NCI-H748 (cell line): ENCODE measurements around the gene EPHA6.
"Not testable (repeated sequence)": the region's sequence is repeated elsewhere in the genome, so short reads cannot be mapped to it uniquely, and the experiment has no call there.

ENCODE experiments used
- DNase-seq: peaks from one replicate; lab custom pipeline; 2025; ENCODE audit not compliant: unreplicated experiment; lab: John Stamatoyannopoulos, UW

EPHA6 gene

DNA sequence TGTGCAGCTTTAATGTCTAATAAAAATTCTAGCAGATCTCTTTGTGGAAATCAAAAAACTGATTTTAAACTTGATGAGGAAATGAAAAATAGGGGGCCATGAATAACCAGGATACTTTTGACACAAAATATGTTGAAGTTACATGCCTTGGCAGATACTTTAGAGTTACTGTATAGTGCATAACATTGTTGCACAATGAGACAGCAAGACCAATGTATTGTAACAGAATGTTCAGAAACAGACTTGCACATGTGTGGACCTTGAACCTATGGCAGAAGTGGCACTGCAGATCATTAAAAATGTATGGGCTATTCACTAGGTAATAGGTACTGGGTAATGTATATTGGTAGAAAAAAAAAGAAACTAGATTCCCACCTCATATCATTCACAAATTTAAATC, 607.2 kb downstream of the EPHA6 start:
- DNase-seq: no peak

DNA sequence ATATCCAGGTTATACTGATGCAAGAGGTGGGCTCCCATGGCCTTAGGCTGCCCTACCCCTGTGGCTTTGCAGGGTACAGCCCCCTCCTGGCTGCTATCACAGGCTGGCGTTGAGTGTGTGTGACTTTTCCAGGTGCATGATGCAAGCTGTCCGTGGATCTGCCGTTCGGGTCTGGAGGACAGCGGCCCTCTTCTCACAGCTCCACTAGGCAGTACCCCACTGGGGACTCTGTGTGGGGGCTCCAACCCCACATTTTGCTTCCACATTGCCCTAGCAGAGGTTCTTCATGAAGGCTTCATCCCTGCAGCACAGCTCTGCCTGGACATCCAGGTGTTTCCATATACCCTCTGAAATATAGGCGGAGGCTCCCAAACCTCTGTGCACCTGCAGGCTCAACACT, 610.6 kb downstream of the EPHA6 start:
- no peak for DNase-seq

DNA sequence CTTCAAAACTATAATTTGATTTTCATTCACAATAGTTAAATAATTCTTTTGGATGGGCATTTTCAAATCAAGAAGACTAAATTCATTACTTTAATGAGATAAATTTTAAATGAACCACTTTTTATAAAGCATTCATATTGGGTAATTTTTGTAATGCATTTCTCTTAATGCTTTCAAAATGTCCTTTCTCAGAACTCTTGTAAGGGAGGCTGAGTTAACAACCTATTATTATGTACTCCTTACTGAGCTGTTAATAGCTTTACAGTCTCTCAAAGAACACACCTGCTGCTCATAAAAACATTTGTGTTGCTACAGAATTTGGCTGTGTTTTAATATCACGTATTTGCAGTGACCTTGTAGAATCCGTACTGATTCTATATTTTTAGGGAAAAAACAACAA, 616.2 kb downstream of the EPHA6 start:
- DNase-seq: peak; percentile 88

DNA sequence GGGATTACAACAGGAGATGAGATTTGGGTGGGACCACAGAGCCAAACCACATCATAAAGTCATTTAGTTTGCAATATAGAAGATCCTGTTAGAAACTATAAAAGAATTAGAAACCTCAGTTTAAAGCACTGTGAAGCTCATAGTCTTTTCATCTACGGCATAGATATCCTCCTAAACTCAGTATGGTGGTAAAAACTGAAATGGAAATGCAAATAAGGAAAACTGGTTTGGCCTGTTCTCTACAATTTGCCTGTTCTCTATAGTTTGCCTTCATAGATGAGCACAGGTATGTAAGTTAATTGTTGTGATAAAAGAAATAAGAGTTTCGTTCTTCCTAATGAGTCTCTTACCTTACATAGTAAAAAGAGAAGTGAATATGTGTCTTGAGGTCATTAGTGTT, 618.5 kb downstream of the EPHA6 start:
- peak; percentile 82 for DNase-seq

DNA sequence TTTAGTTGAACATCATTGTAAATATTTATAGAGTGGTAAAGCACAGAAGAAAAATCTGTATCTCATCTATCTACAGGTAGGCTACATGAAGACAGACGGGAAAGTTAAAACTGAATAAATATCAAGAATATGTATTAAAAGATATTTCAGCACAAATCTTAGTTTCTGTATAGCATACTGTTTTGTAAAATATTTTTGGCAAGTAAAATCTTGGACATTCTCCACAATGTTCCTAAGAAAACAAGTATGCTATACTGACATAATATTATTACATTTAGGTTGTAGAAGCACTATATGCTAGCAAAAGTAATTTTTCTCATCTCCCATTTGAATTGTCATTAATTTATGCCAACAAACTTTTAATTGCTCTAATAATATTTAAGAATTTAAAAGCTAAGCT, 623.7 kb downstream of the EPHA6 start:
- DNase-seq: no peak

DNA sequence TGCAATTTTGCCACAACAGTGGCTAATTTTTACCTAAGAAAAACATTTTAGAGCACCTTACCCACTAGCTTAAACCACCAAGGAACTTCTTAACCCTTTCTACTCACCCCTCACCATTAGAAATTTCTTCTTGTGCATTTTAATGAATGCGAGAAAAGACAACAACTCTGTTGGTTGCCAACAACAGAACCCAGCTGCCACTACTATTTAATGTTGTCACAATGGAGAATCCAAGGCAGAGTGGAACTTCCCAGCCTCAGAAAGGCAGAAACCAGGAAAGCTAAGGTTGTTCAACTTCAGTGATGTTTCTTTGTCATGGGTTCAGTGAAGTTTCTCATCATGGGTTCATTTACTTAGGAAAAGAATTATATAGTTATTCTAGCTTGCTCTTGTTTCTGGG, 625.0 kb downstream of the EPHA6 start:
- peak; percentile 5 for DNase-seq

DNA sequence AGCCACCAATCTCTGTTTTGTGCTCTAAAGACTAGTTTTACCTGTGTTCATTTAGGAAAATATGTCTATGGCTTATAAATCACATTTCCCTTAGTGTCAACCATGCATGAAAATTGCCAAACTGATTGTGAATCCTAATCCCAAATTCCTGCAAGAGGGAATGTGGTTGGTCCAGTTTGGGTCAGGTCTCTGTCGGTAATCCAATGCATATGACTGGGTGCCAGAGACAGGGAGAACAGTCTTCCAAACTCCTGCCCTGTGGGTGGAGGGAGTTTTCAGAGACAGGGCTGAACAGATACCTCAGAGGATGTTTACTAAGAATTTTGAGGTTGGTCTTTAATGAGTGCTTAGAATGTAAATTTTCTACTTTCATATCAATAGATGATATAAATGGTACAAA, 649.6 kb downstream of the EPHA6 start:
- DNase-seq: no peak

DNA sequence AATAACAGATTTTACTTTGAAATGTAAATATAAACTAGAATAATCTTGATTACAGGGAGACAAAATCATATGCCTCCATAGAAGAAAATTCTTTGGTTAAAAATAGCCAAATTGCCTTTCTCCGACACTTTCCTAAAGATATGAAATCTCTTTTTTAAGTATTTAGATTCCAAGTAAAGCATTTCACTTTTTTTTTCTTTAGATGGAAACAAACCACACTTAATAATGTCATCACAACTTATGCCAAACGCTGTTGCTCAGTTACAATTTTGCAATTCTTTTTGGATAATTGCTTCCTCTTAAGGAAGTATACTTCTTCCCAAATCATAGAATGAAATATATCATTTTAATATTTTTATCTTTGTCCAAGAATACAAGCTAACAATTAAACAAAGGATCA, 656.1 kb downstream of the EPHA6 start:
- no peak for DNase-seq

DNA sequence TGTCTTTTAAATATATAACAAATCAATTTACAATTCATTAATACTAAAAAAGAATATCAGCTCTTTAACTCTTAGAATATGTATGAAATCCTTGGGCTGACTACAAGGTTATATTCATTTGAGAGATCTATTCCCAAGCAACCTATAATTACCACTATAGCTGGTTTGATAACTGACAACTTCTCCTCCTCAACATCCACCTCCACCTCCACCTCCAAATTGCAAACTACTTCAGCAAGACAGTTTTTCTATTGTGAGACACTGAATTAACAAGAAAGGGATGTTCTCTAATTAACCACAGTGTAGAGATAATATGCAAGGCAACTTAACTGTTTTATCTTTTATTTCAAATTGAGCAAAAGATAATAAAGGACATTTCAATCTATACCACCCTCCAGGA, 665.3 kb downstream of the EPHA6 start:
- DNase-seq: peak; percentile 5

DNA sequence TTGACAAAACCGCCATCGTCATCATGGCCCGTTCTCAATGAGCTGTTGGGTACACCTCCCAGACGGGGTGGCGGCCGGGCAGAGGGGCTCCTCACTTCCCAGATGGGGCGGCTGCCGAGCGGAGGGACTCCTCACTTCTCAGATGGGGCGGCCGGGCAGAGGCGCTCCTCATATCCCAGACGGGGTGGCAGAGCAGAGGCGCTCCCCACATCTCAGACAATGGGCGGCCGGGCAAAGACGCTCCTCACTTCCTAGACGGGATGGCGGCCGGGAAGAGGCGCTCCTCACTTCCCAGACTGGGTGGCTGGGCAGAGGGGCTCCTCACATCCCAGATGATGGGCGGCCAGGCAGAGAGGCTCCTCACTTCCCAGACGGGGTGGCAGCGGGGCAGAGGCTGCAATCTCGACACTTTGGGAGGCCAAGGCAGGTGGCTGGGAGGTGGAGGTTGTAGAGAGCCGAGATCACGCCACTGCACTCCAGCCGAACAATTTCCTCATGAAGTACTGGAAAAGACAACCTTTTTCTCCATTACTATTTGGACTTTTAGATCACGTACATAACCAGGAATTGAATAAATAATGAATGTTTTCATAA, 666.4 kb downstream of the EPHA6 start:
- DNase-seq: not testable (repeated sequence)

DNA sequence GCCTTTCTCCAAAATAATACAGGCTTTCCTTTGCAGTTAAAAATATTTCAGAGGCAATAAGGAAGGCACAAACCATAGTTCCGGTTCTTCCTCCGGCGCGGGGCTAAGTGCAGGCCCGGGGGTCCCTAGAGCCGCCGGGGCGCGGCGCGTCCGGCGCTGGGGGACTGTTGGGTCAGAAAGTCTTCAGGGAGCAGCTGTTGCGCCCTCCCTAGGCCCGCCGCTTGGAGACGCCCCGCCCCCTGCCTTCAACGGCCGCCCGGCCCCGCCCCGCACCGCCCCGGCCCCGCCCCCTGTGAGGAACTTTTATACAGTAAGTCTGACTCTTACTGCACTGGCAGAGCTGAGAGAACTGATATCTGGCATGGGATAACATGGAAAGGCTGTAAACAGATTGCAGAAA, 667.0 kb downstream of the EPHA6 start:
- no peak for DNase-seq

DNA sequence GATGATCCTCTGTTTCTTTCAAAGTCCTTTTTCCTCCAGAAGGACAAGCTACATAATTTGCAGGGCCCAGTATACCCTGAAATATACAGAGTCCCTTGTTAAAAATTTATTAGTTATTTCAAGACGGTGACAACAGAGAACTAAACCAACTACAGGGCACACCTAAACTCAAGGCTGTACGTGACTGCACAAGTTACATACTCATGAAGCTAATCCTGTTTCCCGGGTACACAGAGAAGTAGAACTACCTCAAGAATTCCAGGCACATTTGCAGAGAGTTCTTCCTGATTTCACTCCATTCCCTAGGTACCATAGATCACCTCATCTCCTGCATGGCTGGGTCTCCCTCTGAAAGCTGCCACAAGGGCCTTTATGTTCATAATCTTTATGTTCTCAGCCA, 670.8 kb downstream of the EPHA6 start:
- DNase-seq: no peak

DNA sequence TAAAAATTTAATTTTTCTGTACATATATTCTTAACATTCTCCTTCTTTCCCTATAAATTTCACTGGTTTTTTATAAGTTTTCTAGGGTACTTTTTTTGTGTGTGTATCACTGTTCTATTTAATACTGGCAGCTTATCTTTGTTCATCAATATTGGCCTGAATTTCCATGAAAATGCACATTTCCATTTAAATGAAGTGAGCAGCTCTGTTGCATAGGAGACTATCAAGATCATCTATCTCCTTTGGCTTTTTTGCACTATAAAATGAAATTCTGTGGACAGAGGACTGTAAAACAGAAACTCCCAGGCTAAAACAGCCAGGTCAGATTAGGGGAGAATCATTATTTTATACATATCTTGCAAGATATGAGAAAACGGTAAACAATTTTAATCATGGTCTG, 673.2 kb downstream of the EPHA6 start:
- DNase-seq: no peak

DNA sequence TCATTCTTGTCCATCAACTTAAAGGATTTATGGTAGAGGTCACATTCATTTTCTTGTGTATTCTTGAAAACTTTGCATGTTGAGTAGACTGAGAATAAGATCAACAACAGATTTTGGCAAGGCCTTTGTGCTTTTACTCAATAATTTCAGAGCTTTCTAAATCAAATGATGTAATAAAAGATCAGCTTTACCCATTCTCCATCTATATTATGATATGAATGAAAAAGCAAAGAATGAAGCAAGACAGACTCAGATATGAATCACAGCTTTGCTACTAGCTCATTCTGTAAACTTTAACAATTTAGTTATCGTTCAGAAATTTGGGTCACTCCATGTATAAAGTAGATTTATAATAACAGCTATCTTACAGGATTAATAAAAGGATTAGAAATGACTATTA, 674.3 kb downstream of the EPHA6 start:
- no peak for DNase-seq

DNA sequence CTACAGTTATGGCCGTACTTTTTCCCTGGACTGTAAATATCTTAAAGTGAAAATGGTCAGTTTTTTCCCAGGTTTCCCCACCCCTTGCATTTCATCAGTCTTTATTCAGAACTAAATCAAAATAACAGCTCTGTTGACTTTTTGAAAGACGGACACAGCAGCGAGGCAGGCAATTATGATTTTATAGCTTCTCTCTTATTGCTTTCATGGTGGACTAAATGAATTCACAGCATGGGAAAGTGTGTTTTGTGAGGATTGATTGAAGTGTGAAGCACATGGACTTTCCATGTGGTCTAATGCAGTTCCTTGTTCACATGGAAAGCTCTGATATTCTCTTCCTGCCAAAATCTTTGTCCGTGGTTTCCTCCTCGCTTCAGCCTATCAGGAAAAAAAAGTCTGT, 681.5 kb downstream of the EPHA6 start:
- DNase-seq: peak; percentile 39

DNA sequence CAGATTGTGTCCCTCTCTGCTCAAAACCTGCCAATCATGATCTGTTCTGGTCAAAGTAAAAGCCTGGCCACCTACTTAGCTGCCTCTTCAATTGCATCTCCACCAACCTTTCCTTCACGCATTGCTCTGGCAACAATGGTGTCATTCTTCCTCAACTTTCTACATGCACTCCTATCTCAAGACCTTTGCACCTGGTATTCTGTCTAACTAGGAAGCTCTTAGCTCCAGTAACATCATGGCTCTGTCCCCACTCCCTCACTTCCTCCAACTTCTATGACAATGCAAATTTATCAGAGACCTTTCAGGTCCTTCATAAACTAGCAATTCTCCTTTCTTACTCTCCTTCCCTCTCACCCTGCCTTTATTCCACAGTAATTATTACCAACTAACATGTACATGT, 682.7 kb downstream of the EPHA6 start:
- no peak for DNase-seq

DNA sequence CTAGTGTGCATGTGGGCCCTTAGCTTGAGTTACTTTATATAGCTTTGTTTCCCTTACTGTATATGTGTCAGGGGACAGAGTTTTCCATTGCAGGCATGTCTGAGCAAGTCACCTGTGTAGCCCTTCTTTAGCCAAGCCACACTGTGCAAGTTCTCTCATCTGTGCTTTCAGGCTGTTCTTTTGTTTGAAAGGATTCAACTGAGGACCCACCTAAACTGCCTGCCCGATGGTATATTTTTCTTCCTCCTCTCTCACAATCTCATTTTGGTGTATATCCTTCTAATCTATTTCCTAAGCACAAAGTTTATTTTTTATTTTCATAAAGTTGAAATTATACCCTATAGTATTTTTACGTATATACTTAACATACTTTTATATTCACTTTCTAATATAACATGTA, 690.1 kb downstream of the EPHA6 start:
- peak; percentile 6 for DNase-seq

DNA sequence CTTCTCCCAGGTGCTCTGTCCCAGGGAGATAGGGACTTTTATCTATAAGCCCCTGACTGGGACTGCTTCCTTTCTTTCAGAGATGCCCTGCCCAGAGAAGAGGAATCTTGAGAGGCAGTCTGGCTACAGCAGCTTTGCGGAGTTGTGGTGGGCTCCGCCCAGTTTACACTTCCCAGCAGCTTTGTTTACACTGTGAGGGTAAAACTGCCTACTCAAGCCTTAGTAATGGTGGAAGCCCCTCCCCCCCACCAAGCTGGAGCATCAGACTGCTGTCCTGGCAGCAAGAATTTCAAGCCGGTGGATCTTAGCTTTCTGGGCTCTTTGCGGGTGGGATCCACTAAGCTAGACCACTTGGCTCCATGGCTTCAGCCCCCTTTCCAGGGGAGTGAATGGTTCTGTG, 696.4 kb downstream of the EPHA6 start:
- peak; percentile 77 for DNase-seq

DNA sequence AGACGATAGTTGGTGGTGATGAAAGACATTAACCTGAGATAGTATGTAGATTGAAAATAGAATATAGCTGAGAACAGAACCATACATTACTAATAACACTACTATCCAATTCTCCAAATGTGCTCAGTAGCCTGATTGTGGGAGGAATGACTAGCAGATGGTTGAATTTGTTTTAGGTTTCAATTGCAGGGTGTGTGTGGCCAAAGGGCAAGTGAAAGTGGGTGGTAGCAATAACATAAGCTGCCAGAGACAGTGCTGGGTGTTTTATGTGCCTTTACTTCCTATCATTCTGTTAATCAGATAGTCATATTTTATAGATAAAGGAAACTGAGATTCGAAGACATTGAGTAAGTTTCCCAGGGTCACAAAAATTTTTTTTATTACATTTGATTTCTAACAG, 700.7 kb downstream of the EPHA6 start:
- DNase-seq: peak; percentile 14

DNA sequence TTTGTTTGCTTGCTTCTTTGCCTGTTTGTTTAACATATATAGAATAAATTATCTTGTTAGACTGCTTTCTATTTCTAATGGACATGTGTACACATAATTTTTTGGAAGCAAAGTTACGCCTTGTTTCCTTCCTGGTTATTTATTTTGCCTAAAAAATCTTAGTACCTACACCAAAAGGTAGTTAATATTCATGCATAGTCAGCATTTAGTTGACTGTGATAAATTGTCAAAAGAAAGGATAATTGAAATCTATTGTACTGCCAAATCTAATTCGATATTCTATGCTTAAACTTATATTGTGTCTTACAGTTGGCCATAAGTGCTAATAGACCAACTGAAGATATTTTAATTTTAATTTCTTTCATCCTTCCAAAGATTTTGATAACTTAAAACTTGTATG, 716.3 kb downstream of the EPHA6 start:
- DNase-seq: no peak

DNA sequence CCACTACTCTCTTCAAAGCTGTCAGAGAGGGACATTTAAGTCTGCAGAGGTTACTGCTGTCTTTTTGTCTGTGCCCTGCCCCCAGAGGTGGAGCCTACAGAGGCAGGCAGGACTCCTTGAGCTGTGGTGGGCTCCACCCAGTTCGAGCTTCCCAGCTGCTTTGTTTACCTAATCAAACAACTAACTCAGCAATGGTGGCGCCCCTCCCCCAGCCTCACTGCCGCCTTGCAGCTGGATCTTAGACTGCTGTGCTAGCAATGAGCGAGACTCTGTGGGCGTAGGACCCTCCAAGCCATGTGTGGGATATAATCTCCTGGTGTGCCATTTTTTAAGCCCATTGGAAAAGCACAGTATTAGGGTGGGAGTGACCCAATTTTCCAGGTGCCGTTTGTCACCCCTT, 733.2 kb downstream of the EPHA6 start:
- not testable (repeated sequence) for DNase-seq

DNA sequence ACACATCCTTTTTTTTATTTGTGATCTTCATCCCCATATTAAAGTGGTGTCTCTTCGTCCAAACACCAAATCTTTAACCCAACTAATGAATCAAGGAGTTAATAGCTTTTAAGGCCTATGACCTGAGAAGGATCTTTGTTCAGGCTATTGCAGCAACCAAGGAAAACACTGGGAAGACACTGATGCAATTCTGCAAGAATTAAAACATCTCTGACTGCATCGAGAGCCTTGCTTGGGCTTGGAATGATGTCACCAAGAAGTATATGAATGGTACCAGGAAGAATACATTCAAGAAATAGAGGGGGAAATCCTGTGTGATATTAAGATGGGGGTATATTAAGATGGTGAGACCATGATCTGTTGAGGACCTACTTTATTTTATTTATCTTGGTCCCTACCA, 736.0 kb downstream of the EPHA6 start:
- no peak for DNase-seq

DNA sequence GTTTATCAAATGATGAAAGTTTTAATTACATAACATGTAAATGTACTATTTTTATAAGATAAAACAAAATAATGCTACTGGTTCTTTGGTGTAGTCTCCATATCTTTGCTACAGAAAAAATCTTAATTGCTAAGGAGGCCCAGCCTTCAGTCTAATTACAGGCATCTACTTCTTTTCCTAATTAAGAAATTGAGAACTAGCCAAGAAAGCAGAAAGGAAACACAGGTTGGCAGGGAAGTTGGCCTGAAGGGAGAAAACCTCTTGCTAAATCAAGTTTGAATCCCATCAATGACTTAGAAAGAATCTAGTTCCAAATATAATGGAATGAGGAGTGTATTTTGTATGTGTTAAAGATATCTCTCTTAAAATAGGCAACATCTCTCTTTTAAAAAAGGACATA, 737.8 kb downstream of the EPHA6 start:
- no peak for DNase-seq

DNA sequence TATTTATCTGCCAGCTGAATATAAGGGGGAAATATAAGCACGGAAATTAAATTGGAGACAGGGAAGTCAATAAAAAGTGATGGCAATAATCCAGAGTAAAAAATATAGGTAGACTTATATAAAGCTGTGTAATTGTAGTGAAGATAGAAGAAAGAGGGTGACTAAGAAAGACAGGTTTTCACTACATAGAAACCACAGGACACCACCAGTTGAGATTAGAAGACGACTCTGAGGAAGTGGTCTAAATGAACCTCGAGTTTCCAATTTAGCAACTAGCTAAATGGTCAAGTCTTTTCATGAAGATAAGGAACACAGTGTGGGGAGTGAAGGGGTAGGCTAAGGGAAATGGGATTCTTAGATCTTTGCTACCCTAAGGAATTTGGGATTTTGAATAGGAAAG, 761.3 kb downstream of the EPHA6 start:
- no peak for DNase-seq
